Measurements from ENCODE around the gene HJURP. TPM values are rescaled to one million over a fixed set of nuclear protein-coding genes. Genes with fewer than 3 reads are reported as not detected.

The HJURP gene
- total RNA-seq, 1 experiment from 2014 or later: 109 TPM

DNA sequence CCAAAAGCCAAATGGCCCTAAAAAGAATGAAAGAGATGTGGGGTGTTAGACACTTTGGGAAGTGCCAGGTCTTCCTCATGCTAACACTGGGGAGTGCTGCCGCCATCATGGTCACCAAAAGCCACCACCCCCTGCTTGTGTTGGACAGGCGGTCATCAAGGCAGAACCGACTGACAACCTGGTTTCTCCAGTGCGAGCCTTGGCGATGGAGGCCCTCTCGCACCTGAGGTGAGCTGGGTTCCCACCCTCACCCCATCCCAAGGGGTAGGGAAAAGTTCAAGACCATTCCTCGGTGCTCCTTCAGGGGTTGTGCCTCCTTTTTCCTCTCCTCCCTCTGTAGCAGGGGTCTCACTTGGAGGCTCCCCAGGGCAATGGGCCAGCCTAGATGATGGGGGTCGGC lies 42.6 kb downstream of the HJURP start:
- BruUV-seq (replicated peaks): no TSS peak
- H3K9me2 ChIP-seq (ENCODE audit: insufficient read depth): no peaks in the 10 kb centered on the region
- H4K20me1 ChIP-seq (ENCODE audit: insufficient read depth): no peaks in the 10 kb centered on the region
- H3K27ac ChIP-seq: no peak overlapping the region
- H3K27me3 ChIP-seq (ENCODE audit: insufficient read depth, low read depth): no peaks in the 10 kb centered on the region; the same call in 1 of the 2 replicates
- no peaks in the 10 kb centered on the region for H3K9me3 ChIP-seq (ENCODE audit: insufficient read depth, low read depth)
- ChIA-PET POLR2A (ENCODE audit: unreplicated experiment) (no interaction called here), CTCF (no interaction called here)
- no peak overlapping the region for H3K4me2 ChIP-seq
- H2AFZ ChIP-seq: no peak overlapping the region
- no peak overlapping the region for H3K4me3 ChIP-seq
- H3F3A ChIP-seq (ENCODE audit: insufficient read depth, low read depth): no peaks in the 10 kb centered on the region
- intact Hi-C loops (cut with micrococcal nuclease; ENCODE audit: unreplicated experiment): no loop called here
- no peaks in the 10 kb centered on the region for H3K4me1 ChIP-seq (replicated peaks; ENCODE audit: insufficient read depth)
- no peaks in the 10 kb centered on the region for H3K36me3 ChIP-seq (ENCODE audit: low read depth)
- DNase-seq: no peak
- no peak for TF ChIP-seq EZH2 (IDR thresholded peaks at IDR 0.05; ENCODE audit: low read depth)
- TF ChIP-seq, protein P1, sequence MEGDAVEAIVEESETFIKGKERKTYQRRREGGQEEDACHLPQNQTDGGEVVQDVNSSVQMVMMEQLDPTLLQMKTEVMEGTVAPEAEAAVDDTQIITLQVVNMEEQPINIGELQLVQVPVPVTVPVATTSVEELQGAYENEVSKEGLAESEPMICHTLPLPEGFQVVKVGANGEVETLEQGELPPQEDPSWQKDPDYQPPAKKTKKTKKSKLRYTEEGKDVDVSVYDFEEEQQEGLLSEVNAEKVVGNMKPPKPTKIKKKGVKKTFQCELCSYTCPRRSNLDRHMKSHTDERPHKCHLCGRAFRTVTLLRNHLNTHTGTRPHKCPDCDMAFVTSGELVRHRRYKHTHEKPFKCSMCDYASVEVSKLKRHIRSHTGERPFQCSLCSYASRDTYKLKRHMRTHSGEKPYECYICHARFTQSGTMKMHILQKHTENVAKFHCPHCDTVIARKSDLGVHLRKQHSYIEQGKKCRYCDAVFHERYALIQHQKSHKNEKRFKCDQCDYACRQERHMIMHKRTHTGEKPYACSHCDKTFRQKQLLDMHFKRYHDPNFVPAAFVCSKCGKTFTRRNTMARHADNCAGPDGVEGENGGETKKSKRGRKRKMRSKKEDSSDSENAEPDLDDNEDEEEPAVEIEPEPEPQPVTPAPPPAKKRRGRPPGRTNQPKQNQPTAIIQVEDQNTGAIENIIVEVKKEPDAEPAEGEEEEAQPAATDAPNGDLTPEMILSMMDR (conservative IDR thresholded peaks at IDR 0.05): no peak
- no peaks in the 10 kb centered on the region for H3K79me2 ChIP-seq (ENCODE audit: low read depth)

DNA sequence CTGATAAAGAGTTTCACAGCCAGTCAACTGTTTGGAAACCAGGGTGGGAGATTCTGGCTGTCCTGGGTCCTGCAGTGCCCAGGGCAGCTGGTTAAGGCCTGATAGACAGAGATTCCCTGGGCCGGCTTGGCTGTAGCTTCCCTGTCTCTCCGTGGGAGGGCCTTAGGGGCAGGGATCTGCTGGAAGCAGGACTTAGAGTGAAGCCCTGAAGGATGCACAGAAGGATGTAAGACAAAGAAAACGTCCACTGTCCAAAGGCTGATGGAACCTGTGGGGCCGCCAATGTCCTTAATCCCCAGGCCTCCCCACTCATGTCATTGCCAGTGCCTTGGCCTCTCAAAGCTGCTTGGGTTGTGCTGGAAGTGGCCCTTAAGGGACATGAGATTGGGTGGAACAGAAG lies 43.2 kb downstream of the HJURP start:
- Histone ChIP-seq H3K4me3 (no peak overlapping the region), H3K9me2 (ENCODE audit: insufficient read depth) (no peaks in the 10 kb centered on the region), H3K4me1 (replicated peaks; ENCODE audit: insufficient read depth) (no peaks in the 10 kb centered on the region), H3K27ac (no peak overlapping the region), H3F3A (ENCODE audit: insufficient read depth, low read depth) (no peaks in the 10 kb centered on the region), H4K20me1 (ENCODE audit: insufficient read depth) (no peaks in the 10 kb centered on the region), H3K9me3 (ENCODE audit: insufficient read depth, low read depth) (no peaks in the 10 kb centered on the region), H3K4me2 (no peak overlapping the region), H2AFZ (no peak overlapping the region), H3K79me2 (ENCODE audit: low read depth) (no peaks in the 10 kb centered on the region), H3K27me3 (ENCODE audit: insufficient read depth, low read depth) (no peaks in the 10 kb centered on the region; the same call in 1 of the 2 replicates), H3K36me3 (ENCODE audit: low read depth) (no peaks in the 10 kb centered on the region)
- CTCF ChIA-PET: no interaction called here
- intact Hi-C loops (cut with micrococcal nuclease; ENCODE audit: unreplicated experiment): no loop called here
- BruUV-seq (replicated peaks): no TSS peak
- DNase-seq: no peak
- POLR2A ChIA-PET (ENCODE audit: unreplicated experiment): no interaction called here
- TF ChIP-seq, protein P1 (conservative IDR thresholded peaks at IDR 0.05): no peak
- no peak for TF ChIP-seq EZH2 (IDR thresholded peaks at IDR 0.05; ENCODE audit: low read depth)

DNA sequence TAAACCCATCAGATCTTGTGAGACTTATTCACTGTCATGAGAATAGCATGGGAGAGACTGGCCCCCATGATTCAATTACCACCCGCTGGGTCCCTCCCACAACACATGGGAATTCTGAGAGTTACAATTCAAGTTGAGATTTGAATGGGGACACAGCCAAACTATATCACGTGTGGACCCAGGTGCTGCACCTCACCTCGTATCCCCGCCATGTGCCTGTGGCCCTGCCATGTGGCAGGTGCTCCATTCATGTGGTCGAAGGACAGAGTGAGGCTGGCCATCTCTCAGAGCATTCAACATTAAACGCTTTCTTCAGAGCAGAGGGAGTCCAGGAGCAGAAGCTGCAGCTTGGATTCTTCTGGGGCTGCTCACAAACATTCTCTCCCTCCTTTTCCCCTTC lies 44.0 kb downstream of the HJURP start:
- Histone ChIP-seq H3F3A (ENCODE audit: insufficient read depth, low read depth) (no peaks in the 10 kb centered on the region), H4K20me1 (ENCODE audit: insufficient read depth) (no peaks in the 10 kb centered on the region), H3K27me3 (ENCODE audit: insufficient read depth, low read depth) (no peaks in the 10 kb centered on the region; the same call in 1 of the 2 replicates), H3K4me3 (no peak overlapping the region), H3K4me2 (no peak overlapping the region), H3K79me2 (ENCODE audit: low read depth) (no peaks in the 10 kb centered on the region), H3K9me2 (ENCODE audit: insufficient read depth) (no peaks in the 10 kb centered on the region), H2AFZ (no peak overlapping the region), H3K9me3 (ENCODE audit: insufficient read depth, low read depth) (no peaks in the 10 kb centered on the region), H3K4me1 (replicated peaks; ENCODE audit: insufficient read depth) (no peaks in the 10 kb centered on the region), H3K36me3 (ENCODE audit: low read depth) (no peaks in the 10 kb centered on the region), H3K27ac (no peak overlapping the region)
- DNase-seq: no peak
- BruUV-seq (replicated peaks): no TSS peak
- CTCF ChIA-PET: no interaction called here
- intact Hi-C loops (cut with micrococcal nuclease; ENCODE audit: unreplicated experiment): no loop called here
- POLR2A ChIA-PET (ENCODE audit: unreplicated experiment): no interaction called here
- TF ChIP-seq, protein P1 (conservative IDR thresholded peaks at IDR 0.05): no peak
- no peak for TF ChIP-seq EZH2 (IDR thresholded peaks at IDR 0.05; ENCODE audit: low read depth)

All from PC-9 (cell line).